ENCODE results near the gene NMNAT2. TPM values are rescaled to one million over a fixed set of nuclear protein-coding genes. Genes with fewer than 3 reads are reported as not detected.

NMNAT2 gene
- total RNA-seq, 1 experiment from 2014 or later = 0.17 TPM

DNA sequence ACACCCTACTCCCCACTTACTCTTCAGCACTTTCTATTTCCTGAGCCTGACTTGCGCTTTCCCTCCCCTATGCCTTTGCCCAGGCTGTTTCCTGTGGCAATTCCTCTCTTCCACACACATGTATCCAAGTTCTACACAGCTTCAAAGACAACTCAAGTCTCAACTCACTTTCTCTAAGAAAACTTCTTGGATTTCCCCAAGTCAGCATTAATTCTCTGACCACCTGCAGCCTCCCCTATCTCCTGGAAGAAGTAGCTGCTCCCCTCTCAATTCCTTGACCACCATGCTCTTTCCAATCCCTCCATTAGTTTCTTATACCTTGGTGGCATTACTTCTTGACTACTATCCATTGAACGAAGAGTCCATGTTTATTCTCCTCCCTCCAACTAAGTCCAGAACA lies 42.8 kb downstream of the NMNAT2 start:
- no peaks in the 10 kb centered on the region for H3K4me1 ChIP-seq (ENCODE audit: insufficient read depth, low read length, poor library complexity, severe bottlenecking)
- ChIA-PET POLR2A (ENCODE audit: low non-redundant PET) (no interaction called here), CTCF (no interaction called here)
- H3K36me3 ChIP-seq (ENCODE audit: insufficient read depth, low read length, poor library complexity, severe bottlenecking) = no peaks in the 10 kb centered on the region
- intact Hi-C loops (cut with micrococcal nuclease; ENCODE audit: unreplicated experiment) = no loop called here
- no peak overlapping the region for H3K27ac ChIP-seq (ENCODE audit: low read depth, low read length, poor library complexity, severe bottlenecking)
- no peaks in the 10 kb centered on the region for H3K9me3 ChIP-seq (ENCODE audit: low read depth, low read length, poor library complexity, severe bottlenecking)
- peaks cover 24% of the 10 kb centered on the region for H3K27me3 ChIP-seq (replicated peaks; ENCODE audit: insufficient read depth, low read depth, low read length, poor library complexity)
- no peak overlapping the region for H3K4me3 ChIP-seq (ENCODE audit: low read depth, low read length, poor library complexity, severe bottlenecking)
- no TSS peak for BruUV-seq (replicated peaks)
- no peak for DNase-seq (ENCODE audit: low spot score)
- TF ChIP-seq, protein P1, sequence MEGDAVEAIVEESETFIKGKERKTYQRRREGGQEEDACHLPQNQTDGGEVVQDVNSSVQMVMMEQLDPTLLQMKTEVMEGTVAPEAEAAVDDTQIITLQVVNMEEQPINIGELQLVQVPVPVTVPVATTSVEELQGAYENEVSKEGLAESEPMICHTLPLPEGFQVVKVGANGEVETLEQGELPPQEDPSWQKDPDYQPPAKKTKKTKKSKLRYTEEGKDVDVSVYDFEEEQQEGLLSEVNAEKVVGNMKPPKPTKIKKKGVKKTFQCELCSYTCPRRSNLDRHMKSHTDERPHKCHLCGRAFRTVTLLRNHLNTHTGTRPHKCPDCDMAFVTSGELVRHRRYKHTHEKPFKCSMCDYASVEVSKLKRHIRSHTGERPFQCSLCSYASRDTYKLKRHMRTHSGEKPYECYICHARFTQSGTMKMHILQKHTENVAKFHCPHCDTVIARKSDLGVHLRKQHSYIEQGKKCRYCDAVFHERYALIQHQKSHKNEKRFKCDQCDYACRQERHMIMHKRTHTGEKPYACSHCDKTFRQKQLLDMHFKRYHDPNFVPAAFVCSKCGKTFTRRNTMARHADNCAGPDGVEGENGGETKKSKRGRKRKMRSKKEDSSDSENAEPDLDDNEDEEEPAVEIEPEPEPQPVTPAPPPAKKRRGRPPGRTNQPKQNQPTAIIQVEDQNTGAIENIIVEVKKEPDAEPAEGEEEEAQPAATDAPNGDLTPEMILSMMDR (conservative IDR thresholded peaks at IDR 0.05; ENCODE audit: low read depth, low read length) = no peak
- TF ChIP-seq EZH2 (IDR thresholded peaks at IDR 0.05; ENCODE audit: borderline replicate concordance, low read depth, low read length, poor library complexity, severe bottlenecking) = no peak

DNA sequence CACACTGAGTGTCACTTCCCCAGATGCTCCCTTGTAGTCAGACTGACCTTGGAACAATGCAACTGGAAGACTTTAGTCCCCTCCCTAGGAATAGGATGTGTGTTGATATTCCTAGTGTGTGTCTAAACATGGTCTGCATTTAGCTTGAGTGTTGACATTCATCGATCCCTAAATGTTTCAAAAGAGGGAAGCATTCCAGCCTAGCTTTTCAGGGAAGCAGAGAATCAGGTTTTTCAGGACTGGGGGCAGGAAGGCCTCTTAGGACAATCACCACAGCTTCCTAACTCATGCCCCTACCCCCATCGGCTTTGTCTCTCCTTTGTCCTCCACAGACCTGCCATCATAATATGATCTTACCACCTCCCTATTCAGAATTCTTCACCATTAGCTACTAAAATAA lies 43.4 kb downstream of the NMNAT2 start:
- no peak for DNase-seq (ENCODE audit: low spot score)
- ChIA-PET POLR2A (ENCODE audit: low non-redundant PET) (no interaction called here), CTCF (no interaction called here)
- BruUV-seq (replicated peaks) = no TSS peak
- Histone ChIP-seq H3K9me3 (ENCODE audit: low read depth, low read length, poor library complexity, severe bottlenecking) (no peaks in the 10 kb centered on the region), H3K4me3 (ENCODE audit: low read depth, low read length, poor library complexity, severe bottlenecking) (no peak overlapping the region), H3K27me3 (replicated peaks; ENCODE audit: insufficient read depth, low read depth, low read length, poor library complexity) (peaks cover 22% of the 10 kb centered on the region), H3K27ac (ENCODE audit: low read depth, low read length, poor library complexity, severe bottlenecking) (no peak overlapping the region), H3K36me3 (ENCODE audit: insufficient read depth, low read length, poor library complexity, severe bottlenecking) (no peaks in the 10 kb centered on the region), H3K4me1 (ENCODE audit: insufficient read depth, low read length, poor library complexity, severe bottlenecking) (no peaks in the 10 kb centered on the region)
- intact Hi-C loops (cut with micrococcal nuclease; ENCODE audit: unreplicated experiment) = no loop called here
- TF ChIP-seq, protein P1 (conservative IDR thresholded peaks at IDR 0.05; ENCODE audit: low read depth, low read length) = no peak

DNA sequence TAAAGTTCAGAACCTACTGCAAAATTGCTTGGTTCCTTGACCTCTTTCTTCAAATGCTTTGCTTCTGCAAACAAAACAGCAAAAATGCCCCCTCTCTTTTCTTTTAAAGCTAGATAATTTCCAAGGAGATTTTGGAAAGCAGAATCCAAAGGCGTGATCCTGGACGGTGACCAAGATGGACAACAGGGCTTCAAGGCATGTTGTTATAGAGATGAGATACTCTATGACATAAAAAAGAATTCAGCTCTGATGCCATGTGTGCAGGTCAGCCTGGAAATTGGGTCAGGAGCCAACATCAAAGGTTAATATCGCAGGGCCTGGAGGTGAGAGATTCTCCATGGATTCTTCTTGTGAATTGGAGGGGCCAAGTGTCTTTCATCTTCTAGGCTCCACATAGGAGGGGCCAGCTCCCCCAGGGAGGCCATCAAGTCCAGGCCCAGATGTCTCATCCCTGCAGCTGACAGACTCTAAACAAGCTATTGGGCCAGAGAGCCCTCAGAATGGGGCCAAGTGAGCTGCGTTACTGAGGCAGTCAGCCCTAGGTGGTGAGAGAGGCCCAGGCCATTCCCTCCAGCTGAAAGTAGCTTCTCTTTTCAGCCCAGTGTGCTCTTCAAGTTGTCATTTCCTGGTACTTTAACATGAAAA lies 45.5 kb downstream of the NMNAT2 start:
- no peak overlapping the region for H3K27ac ChIP-seq (ENCODE audit: low read depth, low read length, poor library complexity, severe bottlenecking)
- DNase-seq (ENCODE audit: low spot score) = no peak
- ChIA-PET CTCF (no interaction called here), POLR2A (ENCODE audit: low non-redundant PET) (no interaction called here)
- TF ChIP-seq, protein P1 (conservative IDR thresholded peaks at IDR 0.05; ENCODE audit: low read depth, low read length) = no peak
- no peak for TF ChIP-seq EZH2 (IDR thresholded peaks at IDR 0.05; ENCODE audit: borderline replicate concordance, low read depth, low read length, poor library complexity, severe bottlenecking)
- intact Hi-C loops (cut with micrococcal nuclease; ENCODE audit: unreplicated experiment) = no loop called here
- no peak overlapping the region for H3K4me3 ChIP-seq (ENCODE audit: low read depth, low read length, poor library complexity, severe bottlenecking)
- peaks cover 16% of the 10 kb centered on the region for H3K27me3 ChIP-seq (replicated peaks; ENCODE audit: insufficient read depth, low read depth, low read length, poor library complexity)
- H3K36me3 ChIP-seq (ENCODE audit: insufficient read depth, low read length, poor library complexity, severe bottlenecking) = no peaks in the 10 kb centered on the region
- BruUV-seq (replicated peaks) = no TSS peak
- no peaks in the 10 kb centered on the region for H3K9me3 ChIP-seq (ENCODE audit: low read depth, low read length, poor library complexity, severe bottlenecking)
- H3K4me1 ChIP-seq (ENCODE audit: insufficient read depth, low read length, poor library complexity, severe bottlenecking) = no peaks in the 10 kb centered on the region
